CD4-positive, alpha-beta T cell treated with Interferon gamma for 1 hour (primary cell): ENCODE measurements around the gene RALGDS.
"Not testable (repeated sequence)": the region's sequence is repeated elsewhere in the genome, so short reads cannot be mapped to it uniquely, and the experiment has no call there.

Source experiments
- DNase-seq: peaks from one replicate; pipeline ENCODE4 v3.0.0-alpha.2; 2020

Gene RALGDS

GRCh38 chr9:133083688-133084087 lies 37.4 kb downstream of the RALGDS start:
- DNase-seq: not testable (repeated sequence)

- not testable (repeated sequence) for DNase-seq
These were observed 38.9 kb downstream of the RALGDS start for GRCh38 chr9:133081957-133082644.

DNA sequence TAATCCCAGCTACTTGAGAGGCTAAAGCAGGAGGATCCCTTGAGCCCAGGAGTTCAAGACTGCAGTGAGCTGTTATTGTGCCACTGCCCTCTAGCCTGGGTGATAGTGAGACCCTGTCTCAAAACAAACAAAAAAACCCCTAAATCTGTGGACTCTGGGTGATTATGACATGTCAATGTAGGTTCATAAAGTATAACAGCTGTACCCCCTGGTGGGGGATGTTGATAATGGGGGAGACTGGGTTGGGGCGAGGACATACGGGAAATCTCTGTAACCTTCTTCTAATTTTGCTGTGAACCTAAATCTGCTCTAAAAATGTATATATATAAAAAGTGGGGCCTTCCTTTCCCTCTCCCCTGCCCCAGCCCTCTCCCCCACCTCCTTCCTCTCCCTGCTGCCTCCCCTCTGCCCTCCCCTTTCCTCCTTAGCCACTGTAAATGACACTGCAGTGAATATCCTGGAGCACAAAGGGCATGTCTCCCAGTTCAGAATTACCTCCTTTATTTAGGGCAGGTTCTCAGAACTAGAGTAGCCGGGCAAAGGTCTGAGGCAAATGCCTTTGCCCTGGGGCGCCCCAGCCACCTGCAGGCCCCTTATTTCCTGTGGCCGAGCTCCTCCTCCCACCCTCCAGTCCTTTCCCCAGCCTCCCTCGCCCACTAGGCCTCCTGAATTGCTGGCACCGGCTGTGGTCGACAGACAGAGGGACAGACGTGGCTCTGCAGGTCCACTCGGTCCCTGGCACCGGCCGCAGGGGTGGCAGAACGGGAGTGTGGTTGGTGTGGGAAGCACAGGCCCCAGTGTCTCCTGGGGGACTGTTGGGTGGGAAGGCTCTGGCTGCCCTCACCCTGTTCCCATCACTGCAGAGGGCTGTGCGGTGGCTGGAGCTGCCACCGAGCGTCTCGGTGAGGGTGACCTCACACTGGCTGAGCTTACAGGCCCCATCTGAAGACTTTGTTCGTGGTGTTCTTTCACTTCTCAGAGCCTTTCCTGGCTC lies 40.0 kb downstream of the RALGDS start:
- DNase-seq: not testable (repeated sequence)

DNA sequence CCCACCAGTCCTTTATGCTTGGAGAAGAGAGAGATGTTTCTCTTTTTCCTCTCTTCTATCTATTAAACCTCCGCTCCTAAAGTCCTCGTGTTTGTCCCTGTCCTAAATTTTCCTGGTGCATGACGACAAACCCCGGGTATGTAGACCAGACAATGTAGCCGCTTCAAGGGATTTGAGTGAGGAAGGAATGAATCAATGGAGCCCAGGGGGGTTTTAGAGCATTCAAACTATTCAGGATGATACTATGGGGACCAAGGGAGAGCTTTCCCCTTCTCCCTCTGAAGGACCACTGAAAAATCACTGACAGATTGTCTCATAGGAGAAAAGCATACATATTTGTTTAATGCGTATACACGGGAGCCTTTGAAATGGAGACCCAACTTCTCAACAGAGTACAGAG lies 40.9 kb downstream of the RALGDS start:
- no peak for DNase-seq

GRCh38 chr9:133078486-133078885 lies 42.6 kb downstream of the RALGDS start:
- no peak for DNase-seq

DNA sequence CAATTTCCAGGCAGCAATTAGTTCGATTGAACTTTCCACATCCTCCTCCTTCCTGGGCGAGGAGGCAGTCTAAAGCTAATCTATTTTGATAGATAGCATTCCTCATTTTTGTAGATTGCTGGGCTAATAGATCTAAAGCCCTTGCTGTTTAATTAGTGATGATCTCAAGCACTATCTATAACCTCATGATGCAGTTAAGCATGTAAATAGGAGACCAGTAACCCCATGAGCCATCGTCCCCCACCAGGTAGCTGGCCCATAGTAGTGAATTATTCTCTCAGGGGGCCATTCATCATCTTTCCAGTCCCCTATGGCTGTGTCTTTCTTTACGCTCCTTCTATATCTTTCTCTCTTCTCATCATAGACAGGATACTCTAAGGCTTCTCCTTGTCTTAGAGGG lies 44.3 kb downstream of the RALGDS start:
- no peak for DNase-seq

DNA sequence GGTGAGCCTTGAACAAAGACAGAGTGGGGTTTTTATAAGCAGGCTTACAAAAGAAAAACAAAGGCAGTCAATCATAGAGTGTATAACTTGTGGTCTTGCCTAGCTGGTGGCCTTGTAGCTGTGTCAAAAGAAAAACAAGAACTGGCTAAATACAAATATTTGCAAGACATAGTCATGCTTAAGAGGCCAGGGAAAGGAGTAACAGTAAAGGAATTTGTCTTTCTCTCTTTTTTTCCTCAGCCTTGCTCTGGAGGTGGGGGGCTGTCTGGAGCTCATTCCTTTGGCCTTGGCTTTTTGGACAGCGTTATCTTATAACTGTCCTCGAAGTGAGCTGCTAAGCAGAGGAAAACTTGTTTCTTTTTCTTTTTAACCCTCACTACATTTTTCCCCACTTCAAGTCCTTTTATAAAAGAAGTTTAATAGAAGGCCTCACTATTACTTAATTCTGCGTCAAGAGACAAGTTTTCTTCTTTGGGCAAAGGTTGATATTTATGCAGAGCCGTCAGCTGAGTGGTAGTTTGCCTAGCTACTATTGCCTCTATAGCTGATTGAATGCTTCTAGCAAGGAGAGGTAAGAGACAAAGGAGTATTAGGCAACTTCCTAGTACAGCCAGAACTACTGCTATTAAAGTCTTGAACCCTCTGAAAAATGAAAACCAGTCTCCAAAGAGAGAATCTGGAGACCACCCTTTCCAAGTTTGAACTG lies 45.0 kb downstream of the RALGDS start:
- no peak for DNase-seq

DNA sequence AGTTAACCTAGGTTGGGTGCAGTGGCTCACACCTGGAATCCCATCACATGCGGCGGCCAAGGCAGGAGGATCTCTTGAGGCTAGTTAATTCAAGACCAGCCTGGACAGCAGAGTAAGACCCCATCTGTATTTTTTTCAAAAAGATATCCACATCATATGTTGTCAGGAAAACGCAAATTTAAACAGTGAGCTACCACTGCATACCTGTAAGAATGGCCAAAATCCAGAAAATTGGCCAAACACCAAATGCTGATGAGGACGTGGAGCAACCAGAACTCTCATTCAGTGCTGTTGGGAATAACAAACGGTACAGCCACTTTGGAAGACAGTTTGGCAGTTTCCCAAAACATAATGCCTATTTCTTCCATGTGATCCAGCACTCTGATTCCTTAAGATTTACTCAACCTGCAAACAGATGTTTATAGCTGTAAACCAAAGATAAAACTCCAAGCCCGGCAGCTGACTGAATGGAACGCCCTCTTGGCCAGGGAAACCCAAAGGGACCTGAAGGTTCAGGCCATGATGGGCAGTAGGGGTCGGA lies 46.9 kb downstream of the RALGDS start:
- DNase-seq: no peak

DNA sequence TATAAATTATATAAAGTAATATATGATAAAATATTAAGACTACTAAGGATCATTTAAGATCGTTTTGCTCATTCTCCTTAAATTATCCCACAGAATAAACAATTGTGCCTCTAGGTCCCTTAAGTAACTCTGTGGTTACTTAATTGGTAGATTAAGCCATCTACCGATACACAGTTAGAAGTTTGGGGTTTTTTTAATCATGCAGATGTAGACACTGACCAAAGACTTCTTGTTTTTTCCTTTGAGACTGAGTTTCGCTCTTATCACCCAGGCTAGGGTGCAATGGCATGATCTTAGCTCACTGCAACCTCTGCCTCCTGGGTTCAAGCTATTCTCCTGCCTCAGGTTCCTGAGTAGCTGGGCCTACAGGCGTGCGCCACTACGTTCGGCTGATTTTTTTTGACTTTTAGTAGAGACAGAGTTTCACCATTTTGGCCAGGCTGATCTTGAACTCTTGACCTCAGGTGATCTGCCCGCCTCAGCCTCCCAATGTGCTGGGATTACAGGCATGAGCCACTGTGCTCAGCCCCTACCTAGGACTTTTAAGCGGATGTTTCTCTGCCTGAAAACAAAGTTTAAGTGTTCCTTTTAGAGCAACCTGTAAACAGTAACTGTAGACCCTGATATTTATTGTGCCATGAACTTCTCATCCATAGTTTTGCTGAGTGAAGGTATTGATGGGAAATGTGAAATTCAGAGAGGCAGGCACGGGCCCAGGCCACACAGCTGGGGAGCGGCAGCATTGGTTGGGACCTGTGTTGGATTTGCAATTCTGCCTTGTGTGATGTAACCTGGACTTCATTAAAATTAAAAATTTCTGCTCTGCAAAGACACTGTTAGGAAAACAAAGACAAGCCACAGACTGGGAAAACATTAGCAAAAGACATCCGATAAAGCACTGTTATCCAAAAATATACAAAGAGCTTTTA lies 47.7 kb downstream of the RALGDS start:
- no peak for DNase-seq

- DNase-seq: not testable (repeated sequence)
These were observed 48.8 kb downstream of the RALGDS start for GRCh38 chr9:133072210-133072609.

DNA sequence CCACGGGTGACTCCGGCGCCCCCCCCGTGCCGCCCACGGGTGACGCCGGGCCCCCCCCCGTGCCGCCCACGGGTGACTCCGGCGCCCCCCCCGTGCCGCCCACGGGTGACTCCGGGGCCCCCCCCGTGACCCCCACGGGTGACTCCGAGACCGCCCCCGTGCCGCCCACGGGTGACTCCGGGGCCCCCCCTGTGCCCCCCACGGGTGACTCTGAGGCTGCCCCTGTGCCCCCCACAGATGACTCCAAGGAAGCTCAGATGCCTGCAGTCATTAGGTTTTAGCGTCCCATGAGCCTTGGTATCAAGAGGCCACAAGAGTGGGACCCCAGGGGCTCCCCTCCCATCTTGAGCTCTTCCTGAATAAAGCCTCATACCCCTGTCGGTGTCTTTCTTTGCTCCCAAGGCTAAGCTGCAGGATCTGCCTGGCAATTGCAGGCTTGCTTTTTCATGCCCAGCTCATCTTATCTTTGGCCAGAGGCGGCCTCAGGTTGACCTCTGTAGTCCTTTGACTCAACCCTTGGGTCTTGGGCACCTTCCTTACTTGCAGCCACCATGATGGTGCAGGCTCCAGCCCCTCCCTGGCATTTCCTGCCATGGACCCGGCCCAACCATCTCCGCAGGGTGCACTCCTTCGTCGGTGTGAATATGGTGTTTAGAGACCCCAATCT lies 49.4 kb downstream of the RALGDS start:
- no peak for DNase-seq

GRCh38 chr9:133070985-133071384 lies 50.1 kb downstream of the RALGDS start:
- DNase-seq: not testable (repeated sequence)

DNA sequence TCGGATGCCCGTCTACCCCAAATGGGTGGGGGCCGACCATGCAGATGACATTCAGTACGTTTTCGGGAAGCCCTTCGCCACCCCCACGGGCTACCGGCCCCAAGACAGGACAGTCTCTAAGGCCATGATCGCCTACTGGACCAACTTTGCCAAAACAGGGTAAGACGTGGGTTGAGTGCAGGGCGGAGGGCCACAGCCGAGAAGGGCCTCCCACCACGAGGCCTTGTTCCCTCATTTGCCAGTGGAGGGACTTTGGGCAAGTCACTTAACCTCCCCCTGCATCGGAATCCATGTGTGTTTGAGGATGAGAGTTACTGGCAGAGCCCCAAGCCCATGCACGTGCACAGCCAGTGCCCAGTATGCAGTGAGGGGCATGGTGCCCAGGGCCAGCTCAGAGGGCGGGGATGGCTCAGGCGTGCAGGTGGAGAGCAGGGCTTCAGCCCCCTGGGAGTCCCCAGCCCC lies 50.5 kb downstream of the RALGDS start:
- DNase-seq: not testable (repeated sequence)

DNA sequence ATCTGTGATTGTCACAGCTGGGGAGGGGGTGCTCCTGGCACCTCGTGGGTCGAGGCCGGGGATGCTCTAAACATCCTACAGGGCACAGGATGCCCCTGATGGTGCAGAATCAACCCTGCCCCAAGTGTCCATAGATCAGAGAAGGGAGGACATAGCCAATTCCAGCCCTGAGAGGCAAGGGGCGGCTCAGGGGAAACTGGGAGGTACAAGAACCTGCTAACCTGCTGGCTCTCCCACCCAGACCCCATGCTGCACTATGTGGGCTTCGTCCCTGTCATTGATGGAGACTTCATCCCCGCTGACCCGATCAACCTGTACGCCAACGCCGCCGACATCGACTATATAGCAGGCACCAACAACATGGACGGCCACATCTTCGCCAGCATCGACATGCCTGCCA lies 52.6 kb downstream of the RALGDS start:
- not testable (repeated sequence) for DNase-seq

GRCh38 chr9:133067813-133068212 lies 53.2 kb downstream of the RALGDS start:
- no peak for DNase-seq

- no peak for DNase-seq
These were observed 54.0 kb downstream of the RALGDS start for GRCh38 chr9:133067006-133067405.

DNA sequence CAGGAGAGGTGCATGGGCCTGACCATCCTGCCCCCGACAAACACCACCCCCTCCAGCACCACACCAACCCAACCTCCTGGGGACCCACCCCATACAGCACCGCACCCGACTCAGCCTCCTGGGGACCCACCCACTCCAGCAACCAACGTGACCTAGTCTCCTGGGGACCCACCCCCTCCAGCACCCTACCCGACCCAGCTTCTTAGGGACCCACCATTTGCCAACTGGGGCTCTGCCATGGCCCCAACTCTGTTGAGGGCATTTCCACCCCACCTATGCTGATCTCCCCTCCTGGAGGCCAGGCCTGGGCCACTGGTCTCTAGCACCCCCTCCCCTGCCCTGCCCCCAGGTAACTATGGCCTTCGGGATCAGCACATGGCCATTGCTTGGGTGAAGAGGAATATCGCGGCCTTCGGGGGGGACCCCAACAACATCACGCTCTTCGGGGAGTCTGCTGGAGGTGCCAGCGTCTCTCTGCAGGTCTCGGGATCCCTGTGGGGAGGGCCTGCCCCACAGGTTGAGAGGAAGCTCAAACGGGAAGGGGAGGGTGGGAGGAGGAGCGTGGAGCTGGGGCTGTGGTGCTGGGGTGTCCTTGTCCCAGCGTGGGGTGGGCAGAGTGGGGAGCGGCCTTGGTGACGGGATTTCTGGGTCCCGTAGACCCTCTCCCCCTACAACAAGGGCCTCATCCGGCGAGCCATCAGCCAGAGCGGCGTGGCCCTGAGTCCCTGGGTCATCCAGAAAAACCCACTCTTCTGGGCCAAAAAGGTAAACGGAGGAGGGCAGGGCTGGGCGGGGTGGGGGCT lies 54.7 kb downstream of the RALGDS start:
- no peak for DNase-seq

DNA sequence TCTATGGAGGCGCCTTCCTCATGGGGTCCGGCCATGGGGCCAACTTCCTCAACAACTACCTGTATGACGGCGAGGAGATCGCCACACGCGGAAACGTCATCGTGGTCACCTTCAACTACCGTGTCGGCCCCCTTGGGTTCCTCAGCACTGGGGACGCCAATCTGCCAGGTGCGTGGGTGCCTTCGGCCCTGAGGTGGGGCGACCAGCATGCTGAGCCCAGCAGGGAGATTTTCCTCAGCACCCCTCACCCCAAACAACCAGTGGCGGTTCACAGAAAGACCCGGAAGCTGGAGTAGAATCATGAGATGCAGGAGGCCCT lies 56.0 kb downstream of the RALGDS start:
- DNase-seq: no peak

- no peak for DNase-seq
These were observed 56.6 kb downstream of the RALGDS start for GRCh38 chr9:133064241-133065069.
